HL-60/S4 treated with phorbol 12-myristate 13-acetate at 8.2 ng/mL for 4 days and 3 days (cell line): ENCODE data around the gene PRKCA.

ENCODE experiments used
- in situ Hi-C: fragments of 300-500 bp; cut with MboI; formaldehyde crosslinking; loops from 2 replicates; pipeline ENCODE4 v1.15.0; 2022; ENCODE audit warnings: low sequenced_read_pairs

The PRKCA gene

GRCh38 chr17:66507982-66508760, 205.8 kb downstream of the PRKCA start:
- in situ Hi-C loops = no loop called here

GRCh38 chr17:66508896-66509844, 206.8 kb downstream of the PRKCA start:
- in situ Hi-C loops = no loop called here

- in situ Hi-C loops = no loop called here
These were observed 207.5 kb downstream of the PRKCA start for GRCh38 chr17:66509926-66510325.

- in situ Hi-C loops = no loop called here
These were observed 208.7 kb downstream of the PRKCA start for GRCh38 chr17:66511135-66511534.

GRCh38 chr17:66514227-66514806, 211.9 kb downstream of the PRKCA start:
- in situ Hi-C loops = no loop called here

- in situ Hi-C loops = no loop called here
These were observed 213.6 kb downstream of the PRKCA start for GRCh38 chr17:66515974-66516373.

- in situ Hi-C loops = no loop called here
These were observed 215.1 kb downstream of the PRKCA start for GRCh38 chr17:66517336-66518009.

GRCh38 chr17:66518108-66518507, 215.7 kb downstream of the PRKCA start:
- in situ Hi-C loops = no loop called here

GRCh38 chr17:66518677-66519076, 216.3 kb downstream of the PRKCA start:
- in situ Hi-C loops = no loop called here

GRCh38 chr17:66519154-66519553, 216.7 kb downstream of the PRKCA start:
- in situ Hi-C loops = no loop called here

- in situ Hi-C loops = no loop called here
These were observed 218.6 kb downstream of the PRKCA start for GRCh38 chr17:66520999-66521398.

GRCh38 chr17:66522591-66523272, 220.3 kb downstream of the PRKCA start:
- in situ Hi-C loops = no loop called here

- in situ Hi-C loops = no loop called here
These were observed 221.2 kb downstream of the PRKCA start for GRCh38 chr17:66523378-66524200.

- in situ Hi-C loops = no loop called here
These were observed 222.5 kb downstream of the PRKCA start for GRCh38 chr17:66524877-66525276.

GRCh38 chr17:66525338-66525737, 222.9 kb downstream of the PRKCA start:
- in situ Hi-C loops = no loop called here

- in situ Hi-C loops = no loop called here
These were observed 224.4 kb downstream of the PRKCA start for GRCh38 chr17:66526827-66527226.

- in situ Hi-C loops = no loop called here
These were observed 224.9 kb downstream of the PRKCA start for GRCh38 chr17:66527335-66527734.

GRCh38 chr17:66531851-66532295, 229.5 kb downstream of the PRKCA start:
- in situ Hi-C loops = no loop called here

- in situ Hi-C loops = no loop called here
These were observed 231.2 kb downstream of the PRKCA start for GRCh38 chr17:66533572-66533971.
